Measurements from ENCODE around the gene CEPT1. TPM values are rescaled to one million over a fixed set of nuclear protein-coding genes. Genes with fewer than 3 reads are reported as not detected.

CEPT1 gene
- total and polyA plus RNA-seq, 2 of the 13 experiments (the other 11 are each of a cell fraction or from before 2014, with no cell fraction given): 35.7 to 48.2 TPM

DNA sequence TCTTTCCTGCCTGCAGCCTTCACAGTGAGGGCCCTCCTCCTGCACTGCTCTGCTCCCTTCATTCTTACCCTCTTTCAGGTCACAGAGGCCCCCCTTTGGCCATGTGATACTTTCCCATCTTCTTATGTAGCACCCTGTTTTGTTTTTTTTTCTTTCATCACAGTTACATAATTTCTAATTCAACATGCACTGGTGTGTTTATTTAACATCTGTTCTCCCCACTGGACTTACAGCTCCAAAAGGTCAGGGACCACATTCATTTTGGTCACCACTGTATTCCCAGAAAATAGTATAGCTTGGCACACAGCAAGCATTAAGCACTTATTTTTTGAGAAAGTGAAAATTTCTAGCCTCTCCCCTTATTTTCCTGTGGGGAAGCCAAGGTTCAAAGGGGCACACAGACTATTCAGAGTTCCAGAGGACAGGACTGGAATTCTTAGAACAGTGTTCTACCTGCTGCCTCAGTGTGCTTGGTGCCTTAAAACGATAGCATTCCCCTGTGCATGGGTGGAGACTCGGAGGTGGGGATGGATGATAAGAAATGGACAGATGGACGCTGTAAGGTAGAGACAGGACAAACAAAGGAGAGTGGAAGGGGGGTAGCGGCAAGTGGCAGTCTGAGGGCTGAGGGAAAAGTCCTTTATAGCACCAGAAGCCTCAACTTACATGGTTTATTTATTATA is 55.1 kb downstream of the CEPT1 start (continued):
- TF ChIP-seq FOXP1 (IDR thresholded peaks at IDR 0.05) (no peak), FOXP1 (CRISPR knock-in tag; IDR thresholded peaks at IDR 0.05) (peak; percentile 31; the same call in 1 of the 2 replicates), LCORL (IDR thresholded peaks at IDR 0.05) (peak; percentile 33; the same call in 1 of the 2 replicates), LCORL (CRISPR knock-in tag; IDR thresholded peaks at IDR 0.05) (peak; percentile 78), BATF2 (CRISPR knock-in tag; IDR thresholded peaks at IDR 0.05) (0 out of 2 replicates have a peak, but pooled peaks have one; percentile 33), CBX1 (IDR thresholded peaks at IDR 0.05; ENCODE audit: low read depth) (no peak), SALL1 (CRISPR knock-in tag; IDR thresholded peaks at IDR 0.05) (peak; percentile 29; the same call in 1 of the 2 replicates), NFIB (CRISPR knock-in tag; IDR thresholded peaks at IDR 0.05; ENCODE audit: borderline replicate concordance) (no peak), TMF1 (CRISPR knock-in tag; IDR thresholded peaks at IDR 0.05; ENCODE audit: low read depth) (no peak), MIXL1 (CRISPR knock-in tag; IDR thresholded peaks at IDR 0.05) (0 out of 2 replicates have a peak, but pooled peaks have one; percentile 44), ZBTB3 (CRISPR knock-in tag; IDR thresholded peaks at IDR 0.05; ENCODE audit: borderline replicate concordance, low read depth) (no peak), KDM6A (CRISPR knock-in tag; IDR thresholded peaks at IDR 0.05; ENCODE audit: low read depth) (peak; percentile 20; the same call in 1 of the 2 replicates), SOX5 (CRISPR knock-in tag; IDR thresholded peaks at IDR 0.05; ENCODE audit: borderline replicate concordance) (peak; percentile 31; the same call in 1 of the 2 replicates), ZBTB42 (CRISPR knock-in tag; IDR thresholded peaks at IDR 0.05) (0 out of 2 replicates have a peak, but pooled peaks have one; percentile 49), EP300 (IDR thresholded peaks at IDR 0.05; ENCODE audit: low read depth in 2 of 2, low read length in 2 of 2) (peak in 1 of 2 experiments; percentile 57; a peak in 2 of 4 replicates), EP300 (CRISPR knock-in tag; IDR thresholded peaks at IDR 0.05; ENCODE audit: borderline replicate concordance) (no peak), ZNF737 (CRISPR knock-in tag; IDR thresholded peaks at IDR 0.05; ENCODE audit: borderline replicate concordance) (no peak), SIX4 (CRISPR knock-in tag; IDR thresholded peaks at IDR 0.05) (no peak)
- TF ChIP-seq, protein P1, sequence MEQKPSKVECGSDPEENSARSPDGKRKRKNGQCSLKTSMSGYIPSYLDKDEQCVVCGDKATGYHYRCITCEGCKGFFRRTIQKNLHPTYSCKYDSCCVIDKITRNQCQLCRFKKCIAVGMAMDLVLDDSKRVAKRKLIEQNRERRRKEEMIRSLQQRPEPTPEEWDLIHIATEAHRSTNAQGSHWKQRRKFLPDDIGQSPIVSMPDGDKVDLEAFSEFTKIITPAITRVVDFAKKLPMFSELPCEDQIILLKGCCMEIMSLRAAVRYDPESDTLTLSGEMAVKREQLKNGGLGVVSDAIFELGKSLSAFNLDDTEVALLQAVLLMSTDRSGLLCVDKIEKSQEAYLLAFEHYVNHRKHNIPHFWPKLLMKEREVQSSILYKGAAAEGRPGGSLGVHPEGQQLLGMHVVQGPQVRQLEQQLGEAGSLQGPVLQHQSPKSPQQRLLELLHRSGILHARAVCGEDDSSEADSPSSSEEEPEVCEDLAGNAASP (CRISPR knock-in tag; IDR thresholded peaks at IDR 0.05; ENCODE audit: borderline replicate concordance): peak; percentile 51; the same call in 1 of the 2 replicates
- TF ChIP-seq, protein P2, sequence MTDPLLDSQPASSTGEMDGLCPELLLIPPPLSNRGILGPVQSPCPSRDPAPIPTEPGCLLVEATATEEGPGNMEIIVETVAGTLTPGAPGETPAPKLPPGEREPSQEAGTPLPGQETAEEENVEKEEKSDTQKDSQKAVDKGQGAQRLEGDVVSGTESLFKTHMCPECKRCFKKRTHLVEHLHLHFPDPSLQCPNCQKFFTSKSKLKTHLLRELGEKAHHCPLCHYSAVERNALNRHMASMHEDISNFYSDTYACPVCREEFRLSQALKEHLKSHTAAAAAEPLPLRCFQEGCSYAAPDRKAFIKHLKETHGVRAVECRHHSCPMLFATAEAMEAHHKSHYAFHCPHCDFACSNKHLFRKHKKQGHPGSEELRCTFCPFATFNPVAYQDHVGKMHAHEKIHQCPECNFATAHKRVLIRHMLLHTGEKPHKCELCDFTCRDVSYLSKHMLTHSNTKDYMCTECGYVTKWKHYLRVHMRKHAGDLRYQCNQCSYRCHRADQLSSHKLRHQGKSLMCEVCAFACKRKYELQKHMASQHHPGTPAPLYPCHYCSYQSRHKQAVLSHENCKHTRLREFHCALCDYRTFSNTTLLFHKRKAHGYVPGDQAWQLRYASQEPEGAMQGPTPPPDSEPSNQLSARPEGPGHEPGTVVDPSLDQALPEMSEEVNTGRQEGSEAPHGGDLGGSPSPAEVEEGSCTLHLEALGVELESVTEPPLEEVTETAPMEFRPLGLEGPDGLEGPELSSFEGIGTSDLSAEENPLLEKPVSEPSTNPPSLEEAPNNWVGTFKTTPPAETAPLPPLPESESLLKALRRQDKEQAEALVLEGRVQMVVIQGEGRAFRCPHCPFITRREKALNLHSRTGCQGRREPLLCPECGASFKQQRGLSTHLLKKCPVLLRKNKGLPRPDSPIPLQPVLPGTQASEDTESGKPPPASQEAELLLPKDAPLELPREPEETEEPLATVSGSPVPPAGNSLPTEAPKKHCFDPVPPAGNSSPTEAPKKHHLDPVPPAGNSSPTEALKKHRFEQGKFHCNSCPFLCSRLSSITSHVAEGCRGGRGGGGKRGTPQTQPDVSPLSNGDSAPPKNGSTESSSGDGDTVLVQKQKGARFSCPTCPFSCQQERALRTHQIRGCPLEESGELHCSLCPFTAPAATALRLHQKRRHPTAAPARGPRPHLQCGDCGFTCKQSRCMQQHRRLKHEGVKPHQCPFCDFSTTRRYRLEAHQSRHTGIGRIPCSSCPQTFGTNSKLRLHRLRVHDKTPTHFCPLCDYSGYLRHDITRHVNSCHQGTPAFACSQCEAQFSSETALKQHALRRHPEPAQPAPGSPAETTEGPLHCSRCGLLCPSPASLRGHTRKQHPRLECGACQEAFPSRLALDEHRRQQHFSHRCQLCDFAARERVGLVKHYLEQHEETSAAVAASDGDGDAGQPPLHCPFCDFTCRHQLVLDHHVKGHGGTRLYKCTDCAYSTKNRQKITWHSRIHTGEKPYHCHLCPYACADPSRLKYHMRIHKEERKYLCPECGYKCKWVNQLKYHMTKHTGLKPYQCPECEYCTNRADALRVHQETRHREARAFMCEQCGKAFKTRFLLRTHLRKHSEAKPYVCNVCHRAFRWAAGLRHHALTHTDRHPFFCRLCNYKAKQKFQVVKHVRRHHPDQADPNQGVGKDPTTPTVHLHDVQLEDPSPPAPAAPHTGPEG (CRISPR knock-in tag; IDR thresholded peaks at IDR 0.05): no peak

Data from HepG2 (cell line).